ENCODE measurements around the gene STK10.

DNA sequence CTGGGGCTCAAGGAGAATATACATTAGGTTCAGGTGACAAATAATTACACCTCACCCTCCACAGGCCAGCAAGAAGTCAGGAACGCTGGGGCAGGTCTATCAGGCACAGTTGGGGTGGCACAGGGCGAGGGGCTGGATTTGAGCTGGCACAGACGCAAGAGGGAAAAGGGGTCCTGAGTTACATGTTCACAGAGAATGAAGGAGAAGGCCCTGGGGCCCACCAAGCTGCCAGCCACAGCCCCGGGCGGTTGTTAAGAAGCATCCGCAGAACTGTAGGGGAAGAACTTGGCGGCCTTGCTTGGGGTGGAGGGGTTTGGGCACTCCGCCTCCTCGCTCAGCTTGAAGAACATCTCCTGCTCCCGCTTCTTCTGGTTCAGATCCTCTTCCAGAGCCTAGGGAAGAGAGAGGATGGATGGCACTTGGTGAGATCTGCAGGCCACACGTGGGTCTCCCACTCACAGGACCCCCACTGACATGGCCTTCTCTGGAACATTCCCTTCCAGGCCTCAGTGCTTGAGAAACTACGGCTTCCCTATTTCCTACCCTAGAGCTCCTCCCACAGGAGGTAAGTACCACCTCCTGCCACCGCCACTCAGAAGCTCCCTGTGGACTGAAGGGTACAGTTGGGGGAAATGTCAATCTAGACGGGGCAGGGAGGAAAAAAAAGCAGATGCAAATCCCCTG, 143.3 kb downstream of the STK10 start:
- TF ChIP-seq POLR2A (IDR thresholded peaks at IDR 0.05) (no peak), CTCF (IDR thresholded peaks at IDR 0.05) (no peak)

All from breast epithelium (tissue), 3 donors.